Measurements from ENCODE around the gene GNAT2.

Gene GNAT2

GRCh38 chr1:109625176-109625575 is 5.8 kb upstream of the GNAT2 start:
- no peak for DNase-seq (ENCODE audit: extremely low spot score)
- ChIA-PET POLR2A (interaction anchor here (0.6 kb wide), 1 partner anchor 175 kb away, joined by 3 read pairs; no protein-coding TSS in a partner anchor), CTCF (interaction anchor here (0.7 to 1.1 kb wide), 2 partner anchors 13 to 79 kb away, joined by 3 to 4 read pairs; no protein-coding TSS in a partner anchor)
- TF ChIP-seq HDGF (IDR thresholded peaks at IDR 0.05; ENCODE audit: borderline replicate concordance): no peak
- no peak for TF ChIP-seq SUZ12 (IDR thresholded peaks at IDR 0.05)
- no peak for TF ChIP-seq TARDBP (IDR thresholded peaks at IDR 0.05)
- TF ChIP-seq SP1 (IDR thresholded peaks at IDR 0.05): no peak
- TF ChIP-seq ZNF384 (IDR thresholded peaks at IDR 0.05): no peak
- no peak for TF ChIP-seq ARNT (IDR thresholded peaks at IDR 0.05)
- TF ChIP-seq FOXM1 (IDR thresholded peaks at IDR 0.05; ENCODE audit: borderline replicate concordance): no peak
- no peak for TF ChIP-seq LEF1 (IDR thresholded peaks at IDR 0.05; ENCODE audit: borderline replicate concordance)
- TF ChIP-seq ELF4 (IDR thresholded peaks at IDR 0.05): no peak
- no peak for TF ChIP-seq FOXK2 (IDR thresholded peaks at IDR 0.05)

GRCh38 chr1:109624201-109625010 is 5.0 kb upstream of the GNAT2 start:
- ChIA-PET POLR2A (interaction anchor here (2.0 kb wide), 1 partner anchor 76 kb away, joined by 11 read pairs; the partner anchor contains the start of gene GNAI3), CTCF (interaction anchor here (1.5 kb wide), 1 partner anchor 16 kb away, joined by 5 read pairs; no protein-coding TSS in a partner anchor)
- TF ChIP-seq NFRKB (IDR thresholded peaks at IDR 0.05) (no peak), ZNF384 (IDR thresholded peaks at IDR 0.05) (no peak), SP1 (IDR thresholded peaks at IDR 0.05) (no peak), BHLHE40 (IDR thresholded peaks at IDR 0.05; ENCODE audit: borderline replicate concordance) (no peak), FOXM1 (IDR thresholded peaks at IDR 0.05; ENCODE audit: borderline replicate concordance) (no peak), PKNOX1 (IDR thresholded peaks at IDR 0.05) (no peak), HDGF (IDR thresholded peaks at IDR 0.05; ENCODE audit: borderline replicate concordance) (no peak), FOXA1 (IDR thresholded peaks at IDR 0.05) (no peak)
- DNase-seq (ENCODE audit: extremely low spot score): no peak

GRCh38 chr1:109623601-109624161 is 4.3 kb upstream of the GNAT2 start:
- no peak for DNase-seq (ENCODE audit: extremely low spot score)
- ChIA-PET POLR2A (interaction anchor here (2.0 kb wide), 1 partner anchor 75 kb away, joined by 11 read pairs; the partner anchor contains the start of gene GNAI3), CTCF (interaction anchor here (1.5 kb wide), 1 partner anchor 16 kb away, joined by 5 read pairs; no protein-coding TSS in a partner anchor)
- TF ChIP-seq L3MBTL2 (conservative IDR thresholded peaks at IDR 0.05) (no peak), NFRKB (IDR thresholded peaks at IDR 0.05) (no peak), PKNOX1 (IDR thresholded peaks at IDR 0.05) (no peak), HDGF (IDR thresholded peaks at IDR 0.05; ENCODE audit: borderline replicate concordance) (no peak), TARDBP (IDR thresholded peaks at IDR 0.05) (no peak), FOXA1 (IDR thresholded peaks at IDR 0.05) (no peak), ZNF384 (IDR thresholded peaks at IDR 0.05) (no peak)

GRCh38 chr1:109622895-109623294 is 3.5 kb upstream of the GNAT2 start:
- TF ChIP-seq BHLHE40 (IDR thresholded peaks at IDR 0.05; ENCODE audit: borderline replicate concordance) (no peak), FOXK2 (IDR thresholded peaks at IDR 0.05) (no peak), ARNT (IDR thresholded peaks at IDR 0.05) (no peak), ZNF384 (IDR thresholded peaks at IDR 0.05) (no peak), SP1 (IDR thresholded peaks at IDR 0.05) (no peak), HDGF (IDR thresholded peaks at IDR 0.05; ENCODE audit: borderline replicate concordance) (no peak), LEF1 (IDR thresholded peaks at IDR 0.05; ENCODE audit: borderline replicate concordance) (no peak), TARDBP (IDR thresholded peaks at IDR 0.05) (no peak), SUZ12 (IDR thresholded peaks at IDR 0.05) (no peak), L3MBTL2 (conservative IDR thresholded peaks at IDR 0.05) (no peak), PKNOX1 (IDR thresholded peaks at IDR 0.05) (no peak), FOXM1 (IDR thresholded peaks at IDR 0.05; ENCODE audit: borderline replicate concordance) (no peak), CTBP1 (IDR thresholded peaks at IDR 0.05; ENCODE audit: borderline replicate concordance) (no peak)
- ChIA-PET POLR2A (interaction anchor here (2.0 kb wide), 1 partner anchor 75 kb away, joined by 11 read pairs; the partner anchor contains the start of gene GNAI3), CTCF (interaction anchor here (1.5 kb wide), 1 partner anchor 17 kb away, joined by 5 read pairs; no protein-coding TSS in a partner anchor)
- no peak for DNase-seq (ENCODE audit: extremely low spot score)

GRCh38 chr1:109622137-109622892 is 2.9 kb upstream of the GNAT2 start:
- POLR2A ChIA-PET: interaction anchor here (0.6 to 2.0 kb wide), 2 partner anchors 74 kb away, joined by 3 to 11 read pairs; partner anchors contain the start of gene GNAI3
- no peak for TF ChIP-seq FOXA1 (IDR thresholded peaks at IDR 0.05)
- TF ChIP-seq ELF4 (IDR thresholded peaks at IDR 0.05): no peak
- TF ChIP-seq SP1 (IDR thresholded peaks at IDR 0.05): no peak
- TF ChIP-seq TARDBP (IDR thresholded peaks at IDR 0.05): no peak
- no peak for TF ChIP-seq FOXK2 (IDR thresholded peaks at IDR 0.05)
- TF ChIP-seq HDGF (IDR thresholded peaks at IDR 0.05; ENCODE audit: borderline replicate concordance): no peak
- TF ChIP-seq ZNF384 (IDR thresholded peaks at IDR 0.05): no peak
- no peak for TF ChIP-seq NFRKB (IDR thresholded peaks at IDR 0.05)
- TF ChIP-seq L3MBTL2 (conservative IDR thresholded peaks at IDR 0.05): no peak
- no peak for TF ChIP-seq CTBP1 (IDR thresholded peaks at IDR 0.05; ENCODE audit: borderline replicate concordance)
- TF ChIP-seq PKNOX1 (IDR thresholded peaks at IDR 0.05): no peak
- no peak for TF ChIP-seq ARNT (IDR thresholded peaks at IDR 0.05)
- no peak for TF ChIP-seq BHLHE40 (IDR thresholded peaks at IDR 0.05; ENCODE audit: borderline replicate concordance)
- TF ChIP-seq SUZ12 (IDR thresholded peaks at IDR 0.05): no peak
- no peak for TF ChIP-seq FOXM1 (IDR thresholded peaks at IDR 0.05; ENCODE audit: borderline replicate concordance)
- CTCF ChIA-PET: no interaction called here
- no peak for DNase-seq (ENCODE audit: extremely low spot score)
